Left ventricle myocardium inferior (tissue), 1 donor: ENCODE results near the gene RC3H2. TPM values are rescaled to one million over a fixed set of nuclear protein-coding genes. Genes with fewer than 3 reads are reported as not detected.
"Not testable (repeated sequence)": the region's sequence is repeated elsewhere in the genome, so short reads cannot be mapped to it uniquely, and the experiment has no call there.

ENCODE experiments used
- DNase-seq: peaks from one replicate; pipeline ENCODE4 v3.0.0-alpha.2; 2020
- H3K27ac ChIP-seq: fragments of 200-600 bp; replicated peaks from 2 replicates; pipeline ENCODE4 v1.8.0; 2021
- H3K27me3 ChIP-seq: fragments of 200-600 bp; 2 replicates; pipeline ENCODE4 v1.8.0; 2021; ENCODE audit warnings: low read depth
- H3K36me3 ChIP-seq: fragments of 200-600 bp; 2 replicates; pipeline ENCODE4 v1.8.0; 2021
- H3K4me1 ChIP-seq: fragments of 200-600 bp; 2 replicates; pipeline ENCODE4 v1.8.0; 2021
- H3K4me3 ChIP-seq: fragments of 200-600 bp; 2 replicates; pipeline ENCODE4 v1.8.0; 2021; ENCODE audit warnings: mild to moderate bottlenecking, moderate library complexity
- H3K9me3 ChIP-seq: fragments of 200-600 bp; replicated peaks from 2 replicates; pipeline ENCODE4 v1.8.0; 2021
- CTCF ChIP-seq: fragments of 200-600 bp; IDR thresholded peaks from 2 replicates; pipeline ENCODE4 v1.8.0; 2021; ENCODE audit warnings: antibody characterized with exemption, mild to moderate bottlenecking, borderline replicate concordance
- intact Hi-C: fragments of 100-400 bp; cut with micrococcal nuclease; formaldehyde crosslinking; loops from one replicate; pipeline ENCODE4 v1.11.0; 2022
- total RNA-seq: library from RNA; stranded (reverse); fragmentation: NEBNext Ultra II Directional; extraction: Animal tissue kit (Norgen Biotek cat#: 25700); gene quantifications from one replicate; pipeline ENCODE4 v1.2.1, GENCODE V29; 2021
- donor health status: DM: no; HTN: yes; CAD: no; lungs with severe emphysema.

The RC3H2 gene
- total RNA-seq, 1 donor from 2014 or later: 37.7 TPM

DNA sequence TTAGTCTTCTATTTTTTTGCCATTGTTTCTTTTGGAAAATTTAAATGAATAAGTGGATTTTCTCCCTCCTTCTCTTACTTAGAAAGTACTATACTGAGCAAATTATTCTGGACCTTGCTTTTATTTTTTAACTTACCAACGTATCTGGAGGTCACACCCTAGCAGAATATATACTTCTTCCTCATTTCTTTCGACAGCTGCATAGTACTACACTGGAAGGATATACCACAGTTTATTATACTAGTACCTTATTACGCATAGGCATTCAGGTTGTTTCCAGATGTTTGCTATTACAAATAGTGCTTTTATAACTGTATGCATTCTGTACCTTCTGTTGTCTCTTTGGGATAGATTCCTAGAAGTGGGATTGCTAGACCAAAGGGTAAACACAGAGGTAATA is 16.7 kb downstream of the RC3H2 start:
- Histone ChIP-seq H3K4me1 (no peaks in the 10 kb centered on the region), H3K27me3 (no peaks in the 10 kb centered on the region), H3K4me3 (no peak overlapping the region), H3K36me3 (peaks cover 94% of the 10 kb centered on the region), H3K27ac (no peak overlapping the region), H3K9me3 (no peaks in the 10 kb centered on the region)
- intact Hi-C loops: no loop called here
- DNase-seq: no peak
- TF ChIP-seq CTCF: no peak

- intact Hi-C loops: no loop called here
- no peak overlapping the region for H3K27ac ChIP-seq
These were observed 22.0 kb downstream of the RC3H2 start for GRCh38 chr9:122883125-122883524.

GRCh38 chr9:122879443-122879842 is 25.7 kb downstream of the RC3H2 start:
- intact Hi-C loops: no loop called here
- H3K27me3 ChIP-seq: no peaks in the 10 kb centered on the region
- no peaks in the 10 kb centered on the region for H3K4me1 ChIP-seq
- H3K9me3 ChIP-seq: no peaks in the 10 kb centered on the region
- H3K4me3 ChIP-seq: no peak overlapping the region
- H3K27ac ChIP-seq: no peak overlapping the region
- peaks cover 100% of the 10 kb centered on the region for H3K36me3 ChIP-seq
- no peak for DNase-seq
- TF ChIP-seq CTCF: no peak

More at GRCh38 chr9:122883125-122883524, 22.0 kb downstream of the RC3H2 start:
- Histone ChIP-seq H3K9me3 (no peaks in the 10 kb centered on the region), H3K36me3 (peaks cover 94% of the 10 kb centered on the region), H3K27me3 (no peaks in the 10 kb centered on the region), H3K4me1 (no peaks in the 10 kb centered on the region), H3K4me3 (no peak overlapping the region)
- no peak for TF ChIP-seq CTCF
- no peak for DNase-seq

DNA sequence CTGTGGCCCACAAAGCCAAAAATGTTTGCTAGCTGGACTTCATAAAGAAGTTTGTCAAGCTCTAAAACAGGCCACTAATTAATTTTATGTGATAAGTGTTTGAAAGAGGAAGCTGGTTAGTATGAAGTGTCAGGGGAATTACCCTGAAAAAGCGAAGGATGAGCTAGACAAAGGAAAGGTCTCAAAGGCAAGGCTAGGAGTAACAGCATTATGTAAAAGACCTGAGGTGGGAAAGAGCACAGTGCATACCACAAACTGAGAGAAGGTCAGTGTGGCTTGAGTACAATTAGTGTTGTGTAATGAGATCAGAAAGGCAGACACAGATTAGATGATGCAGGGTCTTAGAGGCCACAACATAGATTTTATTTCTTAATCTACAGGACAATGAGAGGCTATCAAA is 29.6 kb downstream of the RC3H2 start:
- no peak for TF ChIP-seq CTCF
- intact Hi-C loops: no loop called here

DNA sequence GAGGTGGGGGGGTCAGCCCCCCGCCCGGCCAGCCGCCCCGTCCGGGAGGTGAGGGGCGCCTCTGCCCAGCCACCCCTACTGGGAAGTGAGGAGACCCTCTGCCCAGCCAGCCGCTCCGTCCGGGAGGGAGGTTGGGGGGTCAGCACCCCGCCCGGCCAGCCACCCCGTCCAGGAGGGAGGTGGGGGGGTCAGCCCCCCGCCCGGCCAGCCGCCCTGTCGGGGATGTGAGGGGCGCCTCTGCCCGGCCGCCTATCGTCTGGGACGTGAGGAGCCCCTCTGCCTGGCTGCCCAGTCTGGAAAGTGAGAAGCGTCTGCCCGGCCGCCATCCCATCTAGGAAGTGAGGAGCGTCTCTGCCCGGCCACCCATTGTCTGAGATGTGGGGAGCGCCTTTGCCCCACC is 37.9 kb downstream of the RC3H2 start:
- H3K4me3 ChIP-seq, H3K9me3 ChIP-seq, H3K27me3 ChIP-seq, intact Hi-C loops, H3K4me1 ChIP-seq, DNase-seq, H3K27ac ChIP-seq: not testable (repeated sequence)
- H3K36me3 ChIP-seq: peaks cover 46% of the 10 kb centered on the region

More for the DNA sequence above, 29.6 kb downstream of the RC3H2 start:
- Histone ChIP-seq H3K9me3 (no peaks in the 10 kb centered on the region), H3K4me3 (no peak overlapping the region), H3K27me3 (no peaks in the 10 kb centered on the region), H3K36me3 (peaks cover 94% of the 10 kb centered on the region), H3K27ac (no peak overlapping the region), H3K4me1 (no peaks in the 10 kb centered on the region)
- no peak for DNase-seq

DNA sequence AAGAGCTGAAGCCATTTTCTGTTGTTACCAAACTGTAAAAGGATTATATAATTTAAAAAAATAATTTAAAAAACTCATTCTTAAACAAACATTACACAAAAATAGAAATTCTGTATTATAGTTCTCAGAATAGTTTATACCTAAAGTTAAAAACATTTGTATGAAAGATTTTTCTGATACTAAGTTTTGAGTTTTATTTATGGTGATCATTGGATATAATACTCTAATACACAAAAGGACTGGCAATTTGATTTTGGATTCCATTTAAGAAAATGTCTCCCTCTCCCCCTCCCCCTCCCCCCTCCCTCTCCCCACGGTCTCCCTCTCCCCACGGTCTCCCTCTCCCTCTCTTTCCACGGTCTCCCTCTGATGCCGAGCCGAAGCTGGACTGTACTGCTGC is 39.1 kb downstream of the RC3H2 start:
- DNase-seq: no peak
- H3K27me3 ChIP-seq: no peaks in the 10 kb centered on the region
- peaks cover 41% of the 10 kb centered on the region for H3K36me3 ChIP-seq
- no peak overlapping the region for H3K4me3 ChIP-seq
- no peaks in the 10 kb centered on the region for H3K9me3 ChIP-seq
- H3K27ac ChIP-seq: peak overlapping the region; percentile 65
- intact Hi-C loops: no loop called here
- H3K4me1 ChIP-seq: no peaks in the 10 kb centered on the region
- no peak for TF ChIP-seq CTCF
